C1 segment of cervical spinal cord (tissue), 14 donors: ENCODE results near the gene TBX5.

Experiments used
- DNase-seq, 14 donors: peaks; one replicate each; lab custom pipeline; 2025; lab: John Stamatoyannopoulos, UW

Gene TBX5

DNA sequence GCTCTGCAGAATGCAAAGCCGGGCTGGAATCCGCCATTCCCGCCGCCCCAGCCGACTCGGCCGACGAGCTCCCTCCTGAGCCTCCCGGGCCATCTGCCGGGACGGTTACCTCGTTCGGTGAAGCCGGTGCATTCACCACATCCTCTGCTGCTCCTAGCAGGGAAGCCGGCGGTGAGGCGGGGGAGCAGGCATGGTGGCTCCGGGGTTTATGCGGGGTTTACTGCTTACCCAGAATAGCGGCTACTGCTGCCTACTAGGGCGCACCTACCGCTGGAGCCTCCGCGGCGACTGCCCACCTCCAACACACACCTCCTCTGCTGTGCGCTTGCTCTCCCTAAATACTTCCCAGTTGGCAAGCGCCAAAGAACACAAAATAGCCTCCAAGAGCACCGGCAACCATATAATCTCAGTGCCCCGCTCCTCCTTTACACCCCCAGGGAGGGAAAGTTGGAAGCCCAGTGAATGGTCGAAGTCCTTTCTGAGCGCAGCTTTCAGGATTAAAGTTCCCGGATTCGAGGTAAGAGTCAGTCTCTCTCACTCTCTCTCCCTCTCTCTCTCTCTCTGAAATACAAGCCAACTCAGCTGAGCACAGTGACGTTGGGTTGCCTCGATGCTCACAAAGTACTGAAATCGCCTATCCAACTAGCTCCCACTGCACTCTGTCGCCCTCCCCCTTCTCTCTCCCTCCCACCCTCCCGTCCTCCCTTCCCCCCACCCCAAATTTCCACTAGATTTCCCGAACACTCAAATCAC is at the start of gene TBX5:
Gene TBX5 (minus strand): TSS at position 626 of the 753 bp plus-strand sequence. CDS start 2,246 bp downstream, outside the sequence.
- DNase-seq, result no peak

DNA sequence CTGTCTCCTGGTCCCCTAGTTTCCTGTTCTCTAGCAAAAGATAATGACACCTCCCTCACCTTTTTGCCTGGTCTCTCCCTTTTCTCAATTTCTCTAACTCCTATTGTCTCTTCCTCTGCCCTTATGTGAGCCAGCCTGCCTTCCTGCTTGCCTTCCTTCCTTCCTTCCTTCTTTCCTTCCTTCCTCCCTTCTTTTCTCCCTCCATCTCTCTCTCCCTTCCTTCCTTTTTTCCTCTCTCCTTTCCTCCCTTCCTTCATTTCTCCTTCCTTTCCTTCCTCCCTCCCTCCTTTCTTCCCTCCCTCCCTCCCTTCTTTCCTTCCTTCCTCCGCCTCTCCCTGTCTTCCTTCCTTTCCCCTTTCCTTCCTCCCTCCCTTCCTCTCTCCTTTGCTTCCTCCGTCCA is 45.7 kb upstream of the TBX5 start:
- no peak for DNase-seq

DNA sequence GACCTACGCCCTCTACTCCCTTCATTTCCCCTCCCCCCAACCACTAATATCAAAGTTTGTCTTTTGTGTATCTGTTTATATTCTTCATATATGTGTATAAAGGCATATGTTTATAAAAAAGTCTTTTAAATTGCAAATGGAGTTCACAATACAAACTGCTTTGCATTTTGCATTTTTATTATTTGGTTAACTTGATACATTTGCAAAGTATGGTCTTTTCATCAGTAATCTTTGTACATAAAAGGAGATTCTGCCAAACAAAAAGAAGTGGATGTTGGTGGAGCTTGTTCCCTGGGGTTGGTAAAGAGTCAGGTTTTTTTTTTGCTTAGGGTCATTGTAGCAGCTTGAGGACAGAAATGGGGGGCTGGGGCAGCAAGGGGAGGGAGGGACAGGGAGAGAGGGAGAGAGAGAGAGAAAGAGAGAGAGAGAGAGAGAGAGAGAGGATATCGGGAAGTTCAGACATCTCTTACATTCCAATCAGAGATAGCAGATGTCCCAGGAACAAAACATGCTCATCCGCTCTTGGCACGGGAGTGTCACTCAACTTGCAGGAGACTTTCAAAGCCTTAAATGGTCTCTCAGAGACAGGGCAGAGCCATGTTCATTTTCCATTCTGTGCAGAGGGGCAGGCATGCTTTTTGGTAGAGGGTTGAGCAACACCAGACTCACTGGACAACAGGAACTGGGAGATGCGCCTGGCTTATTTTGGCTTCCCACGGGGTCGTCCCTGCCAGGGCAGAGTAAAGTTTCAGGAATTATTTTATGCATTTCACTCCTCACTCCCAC is 44.8 kb upstream of the TBX5 start:
- DNase-seq, result no peak

DNA sequence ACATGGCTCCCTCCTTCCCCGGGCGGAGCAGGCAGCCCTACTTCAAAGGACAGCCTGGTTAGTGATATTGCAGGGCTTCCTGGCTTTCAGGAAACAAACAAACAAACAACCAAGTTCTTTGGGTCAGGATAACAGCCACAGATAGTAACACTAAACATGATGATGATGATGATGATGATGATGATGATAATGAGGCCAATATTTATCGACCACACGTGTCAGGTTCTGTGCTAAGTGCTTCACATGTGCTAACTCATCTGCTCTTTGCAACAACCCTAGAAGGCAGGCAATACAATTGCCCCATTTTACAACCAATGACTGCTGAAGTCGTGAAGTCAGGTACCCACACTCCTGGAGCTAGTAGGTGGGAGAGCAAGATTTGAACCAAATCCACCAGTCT is 44.1 kb upstream of the TBX5 start:
- DNase-seq, result no peak

DNA sequence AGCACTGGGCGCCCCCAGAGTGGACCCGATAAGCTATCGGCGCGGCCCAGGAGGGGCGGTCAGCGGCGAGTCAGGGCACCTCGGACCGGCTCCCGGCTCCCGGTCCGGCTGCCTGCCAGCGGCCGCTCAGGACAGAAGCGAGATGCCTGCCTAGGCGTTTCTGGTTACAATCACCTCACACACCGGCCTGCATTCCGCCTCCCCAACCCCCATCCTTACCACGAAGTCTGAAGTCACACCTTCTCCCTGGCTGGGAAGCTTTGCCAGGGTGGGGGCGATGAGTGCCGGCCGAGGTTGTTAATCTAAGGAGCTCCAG is 42.6 kb upstream of the TBX5 start:
- no peak for DNase-seq

DNA sequence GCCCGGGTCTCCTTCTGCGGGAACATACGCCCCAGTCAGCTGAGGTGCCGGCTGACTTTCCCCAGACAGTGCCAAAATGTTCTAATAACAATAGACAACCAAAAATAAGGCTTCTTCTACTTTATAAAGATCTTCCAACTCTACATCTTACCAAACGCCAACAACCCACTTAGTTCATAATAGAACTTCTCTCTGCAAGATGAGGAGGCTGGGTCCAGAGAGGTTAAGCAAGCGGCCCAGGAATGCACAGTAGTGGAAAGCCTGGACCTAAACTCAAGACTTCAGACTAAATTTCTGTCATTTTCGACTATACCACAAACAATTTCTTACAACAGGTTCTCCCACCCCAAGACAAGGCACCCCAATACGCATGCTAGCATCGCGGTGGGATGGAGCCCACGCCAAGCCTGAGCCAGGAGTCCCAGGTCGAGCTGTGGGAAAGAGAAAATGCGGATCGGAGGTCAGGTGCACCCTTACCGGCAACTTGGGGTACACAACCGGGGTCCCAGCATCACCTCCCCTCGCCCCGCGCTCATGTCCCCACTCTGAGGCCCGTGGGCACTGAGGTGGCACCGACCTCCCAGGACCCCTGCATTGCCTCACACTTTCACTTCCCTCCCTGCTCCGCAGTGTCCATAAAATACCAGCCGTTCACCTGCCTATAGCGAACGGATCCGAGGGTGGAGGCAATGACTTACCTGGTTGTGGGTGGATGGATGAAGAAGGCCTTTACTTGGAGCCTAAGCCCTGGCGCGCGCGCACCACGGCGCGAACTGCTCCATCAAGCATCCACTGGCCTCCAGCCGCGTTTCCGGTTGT is 42.1 kb upstream of the TBX5 start:
- no peak for DNase-seq

DNA sequence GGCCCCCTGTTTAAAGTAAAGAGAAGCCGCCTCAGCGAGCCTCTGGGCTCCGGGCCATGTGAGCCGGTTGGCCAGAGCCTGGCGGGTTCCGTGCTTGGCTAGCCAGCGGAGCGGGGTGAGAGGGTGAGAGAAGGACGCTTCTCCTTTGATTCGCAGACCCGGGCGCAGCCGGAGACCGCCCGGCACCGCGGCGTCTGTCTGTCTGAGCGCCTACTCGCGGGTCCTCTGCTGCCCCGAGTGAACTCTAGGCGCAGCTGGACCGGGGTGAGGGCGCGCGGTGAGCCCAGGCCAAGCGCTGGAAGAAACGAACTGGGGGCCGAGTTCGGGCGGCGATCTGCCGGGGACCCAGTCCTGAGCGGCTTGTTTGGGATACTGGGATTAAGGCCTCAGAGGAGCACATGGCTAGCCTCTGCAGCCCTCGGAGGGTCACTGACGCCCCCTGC is 41.4 kb upstream of the TBX5 start:
- DNase-seq, result no peak

DNA sequence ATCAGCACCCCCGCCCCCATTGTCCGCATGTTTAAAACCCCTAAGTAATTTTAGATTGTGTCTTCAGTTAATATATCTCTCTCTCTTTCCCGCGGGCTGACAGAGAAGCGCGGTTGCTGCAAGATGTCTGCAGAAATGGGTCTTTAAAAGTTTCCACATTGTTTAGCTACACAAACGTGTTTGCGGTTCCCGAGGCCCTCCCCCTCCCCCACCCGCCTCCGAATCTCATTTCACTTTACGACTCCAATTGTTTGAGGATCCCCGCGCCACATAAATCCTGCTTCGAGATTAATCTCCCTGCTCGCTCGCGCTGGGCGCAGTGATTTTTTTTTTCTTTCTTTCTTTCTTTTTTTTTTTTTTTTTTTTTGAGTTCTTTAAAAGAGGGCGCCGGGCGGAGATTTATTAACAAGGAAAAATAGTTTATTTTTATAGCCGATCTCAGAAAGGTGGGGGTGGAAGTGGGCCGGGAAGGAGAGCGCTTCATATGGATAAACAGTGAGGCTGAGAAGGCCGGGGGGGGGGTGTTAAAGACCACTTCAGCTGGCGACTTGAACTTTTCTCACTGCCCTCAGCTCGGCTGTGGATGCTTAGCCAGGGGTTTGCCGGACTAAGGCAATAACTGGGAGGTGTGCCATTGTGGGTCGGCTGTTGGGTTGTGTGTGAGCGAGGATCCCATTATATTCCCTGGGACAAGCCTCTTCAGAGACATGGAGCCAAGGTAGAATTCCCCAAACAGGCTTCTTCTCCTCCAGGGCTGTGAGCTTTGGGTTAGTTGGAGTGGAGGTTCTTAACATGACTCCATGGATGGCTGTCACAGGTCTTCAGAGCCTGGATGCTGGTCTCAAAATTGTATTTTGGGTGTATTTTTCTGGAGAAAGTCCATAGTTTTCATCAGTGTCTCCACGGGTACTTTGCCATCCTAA is 39.7 kb upstream of the TBX5 start:
- no peak for DNase-seq

DNA sequence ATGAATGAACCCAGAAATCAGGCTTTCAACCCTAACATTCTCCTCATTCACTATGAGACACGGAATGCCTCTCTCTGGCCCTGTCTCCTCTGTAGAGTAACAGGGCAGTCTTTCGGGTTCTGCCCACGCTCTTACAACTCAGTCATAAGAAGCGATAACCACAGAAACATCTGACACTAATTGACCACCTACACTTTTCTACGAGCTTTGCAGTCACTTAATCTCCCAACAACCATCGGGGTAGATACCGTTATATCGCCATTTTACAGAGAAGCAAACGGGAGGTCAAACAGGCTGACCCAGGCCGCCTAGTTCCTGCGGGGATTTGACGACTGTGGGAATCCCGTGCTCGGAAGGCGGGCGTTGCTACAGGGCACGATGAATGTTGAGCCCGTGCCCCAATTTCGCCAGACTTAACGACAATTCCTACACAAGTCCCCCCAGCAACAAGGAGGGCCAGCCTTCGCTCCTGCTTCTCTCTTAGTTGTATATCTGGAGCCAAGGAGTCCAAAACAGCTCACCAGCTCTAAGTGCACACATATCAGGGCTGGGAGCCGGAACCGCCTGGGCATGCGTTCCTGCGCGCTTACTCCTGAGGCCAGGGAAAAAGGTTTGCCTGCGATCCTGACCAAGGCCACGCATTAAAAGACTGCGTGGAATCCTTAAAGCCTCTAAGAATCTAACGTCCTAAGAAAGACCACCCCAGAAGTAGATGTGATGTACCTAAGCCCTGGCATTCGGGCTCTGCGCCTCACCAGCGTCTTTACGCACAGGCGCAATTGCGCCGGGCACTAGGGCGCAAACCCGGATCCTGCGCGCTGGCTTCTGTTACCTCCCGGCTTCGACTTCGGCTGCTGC is 38.7 kb upstream of the TBX5 start:
- DNase-seq, result no peak

DNA sequence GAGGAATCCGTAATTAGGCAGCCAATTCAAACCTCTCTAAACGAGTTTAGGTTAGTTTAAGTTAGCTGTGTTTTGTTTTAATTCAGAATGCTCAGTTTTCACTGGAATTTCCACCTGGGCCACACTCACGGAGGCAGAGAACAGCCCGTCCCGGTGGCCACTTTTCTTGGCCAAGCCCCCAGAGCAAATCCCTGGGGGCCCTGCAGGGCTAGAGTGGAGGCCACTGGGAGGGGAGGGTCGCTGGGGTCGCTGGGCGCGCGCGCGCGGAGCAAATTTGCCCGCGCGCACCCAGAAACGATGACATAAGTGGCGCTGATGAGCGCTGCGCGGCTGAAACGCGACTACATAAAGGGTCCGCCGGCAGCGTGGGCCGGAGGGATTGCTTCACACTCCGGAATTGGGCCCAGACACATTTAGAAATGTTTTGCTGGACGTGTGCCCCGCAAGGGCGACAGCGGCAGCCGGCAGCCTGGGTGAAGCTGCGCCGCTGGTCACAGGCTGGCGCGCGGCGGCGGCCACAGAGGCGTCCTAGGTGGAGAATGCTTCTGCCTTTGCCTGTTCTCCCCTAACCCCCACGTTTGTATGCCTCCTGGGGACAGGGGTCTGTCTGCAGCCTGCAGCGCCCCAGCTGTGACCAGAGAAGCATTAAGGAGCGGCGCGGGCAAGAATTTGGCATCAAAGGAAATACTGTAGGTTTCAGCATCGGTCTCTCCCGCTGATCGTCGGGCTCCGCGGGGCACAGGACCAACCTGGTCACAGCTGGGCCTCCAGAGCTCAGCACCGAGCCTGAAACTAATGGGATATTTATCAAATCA is 37.9 kb upstream of the TBX5 start:
- no peak for DNase-seq

DNA sequence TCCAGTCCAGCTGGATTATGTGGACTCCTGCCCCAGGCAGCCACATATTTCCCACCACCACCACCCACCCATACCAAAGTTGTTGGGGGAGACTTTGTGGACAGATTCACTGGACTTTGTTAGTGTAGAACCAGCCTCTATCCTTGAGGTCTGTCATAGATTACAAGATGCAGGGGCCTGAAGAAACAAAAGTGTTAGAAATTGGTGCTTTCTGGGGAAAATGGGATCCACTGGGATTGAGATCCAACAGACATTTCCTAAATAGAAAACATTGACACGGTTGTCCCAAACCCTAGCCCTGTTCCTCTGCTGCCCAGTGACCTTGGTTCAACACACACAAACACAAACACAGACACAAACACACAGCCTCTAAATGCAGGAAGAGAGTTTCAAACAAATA is 36.6 kb upstream of the TBX5 start:
- no peak for DNase-seq

DNA sequence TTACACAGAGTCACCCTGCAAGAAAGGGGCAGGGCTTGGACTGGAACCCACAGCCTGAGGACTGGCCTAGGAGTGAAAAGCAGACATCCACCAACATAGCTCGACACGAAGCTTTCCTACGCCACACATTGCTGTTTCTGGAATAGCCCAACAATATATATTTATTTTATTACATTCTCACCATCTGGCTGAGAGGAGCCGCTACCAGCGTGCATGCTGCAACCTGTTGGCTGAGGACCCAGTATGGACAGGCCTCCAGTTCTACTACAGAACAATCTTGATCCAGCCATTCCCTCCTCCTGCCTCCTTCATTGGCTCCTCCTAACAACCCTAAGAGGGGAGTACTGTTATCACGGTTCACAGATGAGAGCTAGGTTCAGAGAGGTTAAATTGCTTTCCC is 35.6 kb upstream of the TBX5 start:
- DNase-seq, result no peak

DNA sequence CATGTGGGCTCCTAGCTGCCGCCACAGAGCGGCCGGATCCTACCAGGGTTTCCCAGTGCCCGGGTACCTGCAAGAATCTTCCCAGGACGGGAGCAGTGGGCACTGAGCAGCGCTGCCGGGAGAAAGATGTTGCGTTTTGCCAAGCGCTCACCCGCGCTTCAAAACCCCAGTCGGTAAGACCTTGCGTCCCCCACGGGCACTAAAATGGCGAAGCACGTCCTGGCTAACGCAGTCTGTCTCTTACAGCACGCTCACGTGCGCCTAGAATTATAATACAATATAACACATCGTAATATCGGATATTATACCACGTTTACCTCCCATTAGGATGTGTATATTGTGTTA is 35.1 kb upstream of the TBX5 start:
- no peak for DNase-seq

DNA sequence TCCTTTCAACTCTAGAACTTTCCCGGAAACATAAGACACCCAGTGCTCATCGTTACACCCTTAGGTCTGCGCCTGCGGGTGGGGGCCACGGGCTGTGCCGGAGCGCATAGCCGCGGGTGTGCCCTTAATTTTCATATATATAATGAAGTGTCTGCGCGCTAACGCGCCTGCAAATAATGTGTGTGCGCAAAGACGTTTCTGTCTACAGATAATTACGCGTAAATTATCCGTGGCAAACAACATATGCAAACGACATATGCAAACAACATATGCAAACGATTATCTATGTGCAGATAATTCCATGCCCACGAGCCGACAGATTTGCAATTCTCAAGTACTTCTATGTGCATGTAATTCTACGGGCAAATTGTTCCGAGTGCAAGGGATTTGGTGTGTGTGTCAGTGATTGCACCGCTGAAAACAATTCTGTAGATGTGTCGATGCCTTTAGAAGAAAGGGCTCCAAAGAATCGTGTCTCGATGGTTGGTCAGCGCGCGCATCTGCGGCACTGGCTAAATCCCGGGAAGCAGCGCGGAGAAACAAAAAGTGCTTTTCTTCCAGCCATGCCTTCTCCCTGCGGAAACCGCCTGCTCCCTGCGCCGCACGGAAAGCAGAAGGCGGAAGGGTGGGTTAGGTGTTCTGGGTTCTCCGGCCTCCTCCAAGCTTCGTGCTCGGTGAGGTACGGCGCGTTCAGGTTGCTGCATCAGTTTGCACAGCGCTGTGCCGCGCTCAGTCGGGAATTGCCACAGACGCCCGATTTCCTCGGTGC is 34.5 kb upstream of the TBX5 start:
- no peak for DNase-seq

DNA sequence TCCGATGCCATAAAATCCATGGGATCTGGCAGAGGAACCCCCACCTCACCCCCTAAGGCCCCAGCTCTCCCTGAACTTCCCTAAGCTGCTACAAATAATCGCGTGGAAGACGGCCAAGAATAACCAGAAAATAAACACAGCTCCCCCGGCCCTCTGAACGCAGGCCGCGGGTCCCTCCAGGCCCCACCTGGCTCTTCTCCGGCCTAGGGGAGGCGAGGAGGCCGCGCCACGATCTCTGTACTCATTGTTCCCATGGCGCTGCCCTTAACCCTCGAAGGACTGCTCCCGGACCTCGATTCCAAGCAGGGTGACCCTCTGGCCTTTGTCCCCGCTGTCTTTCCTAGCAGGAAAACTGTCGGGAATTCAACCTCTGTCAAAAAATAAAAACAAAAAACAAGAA is 33.9 kb upstream of the TBX5 start:
- DNase-seq, result no peak

DNA sequence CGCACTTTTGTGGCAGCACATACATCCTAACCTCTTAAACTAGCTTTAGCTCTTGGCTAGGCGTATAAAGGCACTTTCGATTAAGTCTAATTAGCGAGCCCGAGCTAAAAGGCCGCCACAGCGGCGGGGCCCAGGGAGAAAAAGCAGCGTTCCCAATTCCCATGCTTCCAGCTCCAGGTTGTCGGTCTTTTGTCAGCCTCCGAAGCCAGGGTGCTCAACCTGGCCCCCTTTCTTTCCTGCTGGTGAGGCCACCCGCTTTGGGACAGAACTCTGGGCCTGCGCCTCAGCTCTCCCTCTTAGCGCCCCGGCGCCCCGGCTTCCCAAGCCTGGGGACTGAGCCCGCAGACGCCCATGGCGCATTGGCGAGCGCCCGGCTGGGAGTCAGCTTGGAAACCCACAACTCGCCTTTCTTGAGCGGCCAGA is 33.3 kb upstream of the TBX5 start:
- no peak for DNase-seq

DNA sequence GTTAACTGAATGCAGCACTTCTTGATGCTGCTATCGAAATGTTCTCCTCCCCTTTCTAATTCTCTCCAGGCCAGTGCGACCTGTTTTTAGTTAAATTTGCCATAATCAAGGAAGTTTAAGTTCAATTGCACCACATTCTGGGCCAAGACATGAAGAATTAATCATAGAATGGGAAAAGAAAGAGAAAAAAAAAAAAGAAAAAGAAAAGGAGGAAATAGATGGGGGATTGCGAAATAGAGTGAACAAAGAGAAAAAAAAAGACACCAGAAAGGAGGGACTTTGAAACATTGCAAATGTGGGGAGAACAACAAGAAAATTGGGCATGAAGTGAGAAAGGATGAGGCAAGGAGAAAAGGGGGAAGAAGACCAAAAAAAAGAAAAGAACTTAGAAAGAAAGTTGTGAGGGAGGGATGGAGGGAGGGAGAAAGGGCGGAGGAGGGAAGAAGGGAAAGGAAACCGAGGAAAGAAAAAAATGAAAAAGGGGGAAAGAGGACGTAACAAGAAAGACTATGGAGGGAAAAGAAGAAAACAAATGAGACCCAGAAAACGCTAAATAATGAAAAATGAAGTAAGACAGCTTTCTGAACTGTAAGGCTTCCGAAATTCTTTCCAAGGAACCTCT is 32.8 kb upstream of the TBX5 start:
- DNase-seq, result no peak

DNA sequence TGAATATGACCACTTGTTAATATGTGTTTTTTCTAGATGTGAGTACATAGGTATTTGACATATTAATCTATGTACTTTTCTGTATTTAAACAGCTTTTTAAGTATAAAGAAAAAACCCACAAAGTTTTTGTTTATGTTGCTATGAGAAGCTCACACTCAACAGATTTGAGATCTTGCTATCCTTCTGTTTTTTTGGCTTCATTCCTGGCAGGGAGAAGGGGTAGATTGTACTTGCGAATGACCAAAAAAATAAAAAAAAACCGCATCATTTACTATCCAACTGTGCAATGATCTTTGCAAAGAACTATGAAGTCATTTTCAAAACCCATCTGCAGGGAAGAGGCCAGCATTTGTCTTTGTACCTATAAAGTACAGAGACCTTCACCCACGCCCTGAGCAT is 28.4 kb upstream of the TBX5 start:
- no peak for DNase-seq
